ENCODE results near the gene GRM4.

Gene GRM4

GRCh38 chr6:33978412-33979150 is 167.3 kb downstream of the GRM4 start:
- Histone ChIP-seq H3K4me2 (ENCODE audit: low read depth, low read length, poor library complexity, severe bottlenecking) (no peak overlapping the region), H3K4me3 (ENCODE audit: low read length, poor library complexity, severe bottlenecking) (no peak overlapping the region), H3K9me3 (ENCODE audit: insufficient read depth, low read depth, low read length) (no peaks in the 10 kb centered on the region), H3K79me2 (ENCODE audit: insufficient read depth, low read length) (no peaks in the 10 kb centered on the region), H3K36me3 (ENCODE audit: insufficient read depth, low read length) (no peaks in the 10 kb centered on the region), H3K9ac (ENCODE audit: low read depth, low read length, poor library complexity, severe bottlenecking) (no peak overlapping the region), H3K27me3 (ENCODE audit: insufficient read depth, low read length, poor library complexity, severe bottlenecking) (no peaks in the 10 kb centered on the region), H2AFZ (ENCODE audit: low read length) (no peak overlapping the region), H3K9me2 (replicated peaks; ENCODE audit: low read depth, low read length) (no peaks in the 10 kb centered on the region), H3F3A (ENCODE audit: low read depth) (no peaks in the 10 kb centered on the region), H3K4me1 (ENCODE audit: insufficient read depth, low read length, poor library complexity, severe bottlenecking) (peaks cover 13% of the 10 kb centered on the region), H4K20me1 (ENCODE audit: insufficient read depth, low read length, poor library complexity, severe bottlenecking) (no peaks in the 10 kb centered on the region)
- no peak for TF ChIP-seq EZH2phosphoT487 (IDR thresholded peaks at IDR 0.05; ENCODE audit: borderline replicate concordance)
- no peak for TF ChIP-seq CTCF (conservative IDR thresholded peaks at IDR 0.05; ENCODE audit: low read length)

- Histone ChIP-seq H3K9me2 (replicated peaks; ENCODE audit: low read depth, low read length) (no peaks in the 10 kb centered on the region), H3K79me2 (ENCODE audit: insufficient read depth, low read length) (no peaks in the 10 kb centered on the region), H3K36me3 (ENCODE audit: insufficient read depth, low read length) (no peaks in the 10 kb centered on the region), H3K4me2 (ENCODE audit: low read depth, low read length, poor library complexity, severe bottlenecking) (no peak overlapping the region), H3K27me3 (ENCODE audit: insufficient read depth, low read length, poor library complexity, severe bottlenecking) (no peaks in the 10 kb centered on the region), H3K9me3 (ENCODE audit: insufficient read depth, low read depth, low read length) (no peaks in the 10 kb centered on the region), H3K4me1 (ENCODE audit: insufficient read depth, low read length, poor library complexity, severe bottlenecking) (peaks cover 5% of the 10 kb centered on the region), H3F3A (ENCODE audit: low read depth) (no peaks in the 10 kb centered on the region), H4K20me1 (ENCODE audit: insufficient read depth, low read length, poor library complexity, severe bottlenecking) (no peaks in the 10 kb centered on the region), H3K9ac (ENCODE audit: low read depth, low read length, poor library complexity, severe bottlenecking) (no peak overlapping the region), H2AFZ (ENCODE audit: low read length) (no peak overlapping the region), H3K4me3 (ENCODE audit: low read length, poor library complexity, severe bottlenecking) (no peak overlapping the region)
- TF ChIP-seq EZH2phosphoT487 (IDR thresholded peaks at IDR 0.05; ENCODE audit: borderline replicate concordance) (no peak), CTCF (conservative IDR thresholded peaks at IDR 0.05; ENCODE audit: low read length) (no peak)
These were observed 168.1 kb downstream of the GRM4 start for GRCh38 chr6:33977606-33978411.

- H2AFZ ChIP-seq (ENCODE audit: low read length): no peak overlapping the region
- no peak overlapping the region for H3K4me3 ChIP-seq (ENCODE audit: low read length, poor library complexity, severe bottlenecking)
- no peaks in the 10 kb centered on the region for H3K27me3 ChIP-seq (ENCODE audit: insufficient read depth, low read length, poor library complexity, severe bottlenecking)
- H3K79me2 ChIP-seq (ENCODE audit: insufficient read depth, low read length): no peaks in the 10 kb centered on the region
- H3K36me3 ChIP-seq (ENCODE audit: insufficient read depth, low read length): no peaks in the 10 kb centered on the region
- H3K9me2 ChIP-seq (replicated peaks; ENCODE audit: low read depth, low read length): no peaks in the 10 kb centered on the region
- H3F3A ChIP-seq (ENCODE audit: low read depth): no peaks in the 10 kb centered on the region
- peaks cover 5% of the 10 kb centered on the region for H3K4me1 ChIP-seq (ENCODE audit: insufficient read depth, low read length, poor library complexity, severe bottlenecking)
- H4K20me1 ChIP-seq (ENCODE audit: insufficient read depth, low read length, poor library complexity, severe bottlenecking): no peaks in the 10 kb centered on the region
- no peak for TF ChIP-seq EZH2phosphoT487 (IDR thresholded peaks at IDR 0.05; ENCODE audit: borderline replicate concordance)
- TF ChIP-seq CTCF (conservative IDR thresholded peaks at IDR 0.05; ENCODE audit: low read length): no peak
- no peak overlapping the region for H3K9ac ChIP-seq (ENCODE audit: low read depth, low read length, poor library complexity, severe bottlenecking)
- no peaks in the 10 kb centered on the region for H3K9me3 ChIP-seq (ENCODE audit: insufficient read depth, low read depth, low read length)
- H3K4me2 ChIP-seq (ENCODE audit: low read depth, low read length, poor library complexity, severe bottlenecking): no peak overlapping the region
These were observed 169.2 kb downstream of the GRM4 start for GRCh38 chr6:33976437-33977360.
